ENCODE data around the gene PLIN3.
"Not testable (repeated sequence)": the region's sequence is repeated elsewhere in the genome, so short reads cannot be mapped to it uniquely, and the experiment has no call there.

Gene PLIN3

GRCh38 chr19:4823577-4823976 is 43.9 kb downstream of the PLIN3 start:
- TF ChIP-seq ZFP3 (CRISPR knock-in tag; IDR thresholded peaks at IDR 0.05): no peak
- TF ChIP-seq TSHZ2 (CRISPR knock-in tag; IDR thresholded peaks at IDR 0.05): no peak
- ATAC-seq: no peak

GRCh38 chr19:4822354-4822753 is 45.1 kb downstream of the PLIN3 start:
- not testable (repeated sequence) for ATAC-seq

- ATAC-seq: no peak
- TF ChIP-seq TSHZ2 (CRISPR knock-in tag; IDR thresholded peaks at IDR 0.05) (no peak), TCF4 (CRISPR knock-in tag; IDR thresholded peaks at IDR 0.05; ENCODE audit: borderline replicate concordance) (no peak), ZFP3 (CRISPR knock-in tag; IDR thresholded peaks at IDR 0.05) (no peak), ZNF565 (CRISPR knock-in tag; conservative IDR thresholded peaks at IDR 0.05; ENCODE audit: low read depth) (no peak), ESRRG (CRISPR knock-in tag; IDR thresholded peaks at IDR 0.05) (no peak), PATZ1 (CRISPR knock-in tag; IDR thresholded peaks at IDR 0.05; ENCODE audit: borderline replicate concordance) (no peak), ZC3H10 (CRISPR knock-in tag; IDR thresholded peaks at IDR 0.05) (no peak), POU6F1 (CRISPR knock-in tag; IDR thresholded peaks at IDR 0.05; ENCODE audit: borderline replicate concordance, low read depth) (no peak)
These were observed 46.2 kb downstream of the PLIN3 start for GRCh38 chr19:4821265-4821664.

GRCh38 chr19:4817467-4818277 is 49.8 kb downstream of the PLIN3 start:
- TF ChIP-seq GLIS3 (CRISPR knock-in tag; IDR thresholded peaks at IDR 0.05): no peak
- TF ChIP-seq TCF4 (CRISPR knock-in tag; IDR thresholded peaks at IDR 0.05; ENCODE audit: borderline replicate concordance): no peak
- no peak for TF ChIP-seq PPARA (CRISPR knock-in tag; IDR thresholded peaks at IDR 0.05; ENCODE audit: borderline replicate concordance)
- TF ChIP-seq CSRNP3 (CRISPR knock-in tag; IDR thresholded peaks at IDR 0.05): no peak
- TF ChIP-seq TOX (CRISPR knock-in tag; IDR thresholded peaks at IDR 0.05; ENCODE audit: borderline replicate concordance): no peak
- no peak for TF ChIP-seq ARNTL (CRISPR knock-in tag; IDR thresholded peaks at IDR 0.05; ENCODE audit: borderline replicate concordance, low read depth)
- no peak for TF ChIP-seq BACH2 (CRISPR knock-in tag; IDR thresholded peaks at IDR 0.05; ENCODE audit: borderline replicate concordance)
- no peak for TF ChIP-seq TSHZ2 (CRISPR knock-in tag; IDR thresholded peaks at IDR 0.05)
- TF ChIP-seq OSR1 (CRISPR knock-in tag; IDR thresholded peaks at IDR 0.05): no peak
- TF ChIP-seq CREB5 (CRISPR knock-in tag; IDR thresholded peaks at IDR 0.05; ENCODE audit: low read depth): no peak
- TF ChIP-seq ZFP3 (CRISPR knock-in tag; IDR thresholded peaks at IDR 0.05): no peak
- TF ChIP-seq ZNF565 (CRISPR knock-in tag; conservative IDR thresholded peaks at IDR 0.05; ENCODE audit: low read depth): no peak
- ATAC-seq: no peak

All from SK-N-SH treated with all-trans-retinoic acid at 6 μM for 48 hours (cell line).